HepG2 (cell line): ENCODE data around the gene ANAPC1.
"Not testable (repeated sequence)": the region's sequence is repeated elsewhere in the genome, so short reads cannot be mapped to it uniquely, and the experiment has no call there.

Source experiments
- CREB1 ChIP-seq, 2 experiments: fragments of 450-650 bp in 1 of 2; IDR thresholded peaks; 2 replicates each; pipeline ENCODE4 v1.6.1; 2016 to 2017; ENCODE audit warnings: control low read depth in 1 of 2, mild to moderate bottlenecking in 1 of 2, missing compliant biosample characterization in 1 of 2, missing genetic modification characterization in 1 of 2
- EED ChIP-seq: sonication (generic); formaldehyde crosslinking; IDR thresholded peaks from 2 replicates; pipeline ENCODE4 v1.5.0; 2020; ENCODE audit warnings: mild to moderate bottlenecking, missing genetic modification reagents
- HMG20A ChIP-seq: IDR thresholded peaks from 2 replicates; pipeline ENCODE4 v1.6.1; 2016; ENCODE audit warnings: borderline replicate concordance
- IKZF1 ChIP-seq: fragments of 450-650 bp; IDR thresholded peaks from 2 replicates; pipeline ENCODE4 v1.7.1; 2016
- MIXL1 ChIP-seq: IDR thresholded peaks from 2 replicates; pipeline ENCODE4 v1.6.1; 2016
- RAD21 ChIP-seq: fragments of 450-650 bp; formaldehyde crosslinking; IDR thresholded peaks from 2 replicates; pipeline ENCODE4 v1.5.0; 2020; ENCODE audit warnings: mild to moderate bottlenecking
- ZFP62 ChIP-seq: sonication (generic); formaldehyde crosslinking; IDR thresholded peaks from 2 replicates; pipeline ENCODE4 v1.4.0; 2020; ENCODE audit warnings: missing genetic modification reagents
- TF ChIP-seq, protein P1 (sequence below): sonication (generic); formaldehyde crosslinking; IDR thresholded peaks from 2 replicates; pipeline ENCODE4 v1.9.0; 2021; ENCODE audit warnings: missing genetic modification reagents, borderline replicate concordance
- TF ChIP-seq, protein P2 (sequence below): sonication (generic); formaldehyde crosslinking; IDR thresholded peaks from 2 replicates; pipeline ENCODE4 v1.5.0; 2020; ENCODE audit warnings: mild to moderate bottlenecking, missing genetic modification reagents, moderate library complexity
- TF ChIP-seq, protein P3 (sequence below), 2 experiments: sonication (generic) in 1 of 2; formaldehyde crosslinking in 1 of 2; IDR thresholded peaks; 2 replicates each; pipeline versions ENCODE4 v1.4.0 to v1.6.1; 2018 to 2020; ENCODE audit warnings: missing genetic modification reagents in 2 of 2, borderline replicate concordance in 1 of 2, low read depth in 1 of 2, mild to moderate bottlenecking in 1 of 2, missing biosample characterization in 1 of 2

DNA sequence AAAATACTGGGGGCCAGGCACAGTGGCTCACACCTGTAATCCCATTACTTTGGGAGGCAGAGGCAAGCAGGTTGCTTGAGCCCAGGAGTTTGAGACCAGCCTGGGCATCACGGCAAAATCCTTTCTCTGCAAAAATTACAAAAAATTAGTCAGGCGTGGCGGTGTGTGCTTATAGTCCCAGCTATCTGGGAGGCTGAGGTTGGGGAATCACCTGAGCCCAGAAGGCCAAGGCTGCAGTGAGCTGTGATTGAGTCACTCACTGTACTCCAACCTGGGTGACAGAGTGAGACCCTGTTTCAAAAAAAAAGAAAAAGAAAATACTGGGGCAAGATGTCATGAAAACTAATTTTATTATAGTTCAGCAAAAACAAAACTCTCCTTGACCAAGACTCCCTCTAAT is 24.0 kb downstream of the ANAPC1 start:
- TF ChIP-seq MIXL1 (CRISPR knock-in tag); ZFP62 (CRISPR knock-in tag); CREB1 (IDR thresholded peaks at IDR 0.05); CREB1 (CRISPR knock-in tag; IDR thresholded peaks at IDR 0.05); HMG20A (CRISPR knock-in tag); IKZF1; EED (CRISPR knock-in tag); RAD21: not testable (repeated sequence)
- TF ChIP-seq, protein P1, sequence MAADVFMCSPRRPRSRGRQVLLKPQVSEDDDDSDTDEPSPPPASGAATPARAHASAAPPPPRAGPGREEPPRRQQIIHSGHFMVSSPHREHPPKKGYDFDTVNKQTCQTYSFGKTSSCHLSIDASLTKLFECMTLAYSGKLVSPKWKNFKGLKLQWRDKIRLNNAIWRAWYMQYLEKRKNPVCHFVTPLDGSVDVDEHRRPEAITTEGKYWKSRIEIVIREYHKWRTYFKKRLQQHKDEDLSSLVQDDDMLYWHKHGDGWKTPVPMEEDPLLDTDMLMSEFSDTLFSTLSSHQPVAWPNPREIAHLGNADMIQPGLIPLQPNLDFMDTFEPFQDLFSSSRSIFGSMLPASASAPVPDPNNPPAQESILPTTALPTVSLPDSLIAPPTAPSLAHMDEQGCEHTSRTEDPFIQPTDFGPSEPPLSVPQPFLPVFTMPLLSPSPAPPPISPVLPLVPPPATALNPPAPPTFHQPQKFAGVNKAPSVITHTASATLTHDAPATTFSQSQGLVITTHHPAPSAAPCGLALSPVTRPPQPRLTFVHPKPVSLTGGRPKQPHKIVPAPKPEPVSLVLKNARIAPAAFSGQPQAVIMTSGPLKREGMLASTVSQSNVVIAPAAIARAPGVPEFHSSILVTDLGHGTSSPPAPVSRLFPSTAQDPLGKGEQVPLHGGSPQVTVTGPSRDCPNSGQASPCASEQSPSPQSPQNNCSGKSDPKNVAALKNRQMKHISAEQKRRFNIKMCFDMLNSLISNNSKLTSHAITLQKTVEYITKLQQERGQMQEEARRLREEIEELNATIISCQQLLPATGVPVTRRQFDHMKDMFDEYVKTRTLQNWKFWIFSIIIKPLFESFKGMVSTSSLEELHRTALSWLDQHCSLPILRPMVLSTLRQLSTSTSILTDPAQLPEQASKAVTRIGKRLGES (CRISPR knock-in tag) = not testable (repeated sequence)
- TF ChIP-seq, protein P2, sequence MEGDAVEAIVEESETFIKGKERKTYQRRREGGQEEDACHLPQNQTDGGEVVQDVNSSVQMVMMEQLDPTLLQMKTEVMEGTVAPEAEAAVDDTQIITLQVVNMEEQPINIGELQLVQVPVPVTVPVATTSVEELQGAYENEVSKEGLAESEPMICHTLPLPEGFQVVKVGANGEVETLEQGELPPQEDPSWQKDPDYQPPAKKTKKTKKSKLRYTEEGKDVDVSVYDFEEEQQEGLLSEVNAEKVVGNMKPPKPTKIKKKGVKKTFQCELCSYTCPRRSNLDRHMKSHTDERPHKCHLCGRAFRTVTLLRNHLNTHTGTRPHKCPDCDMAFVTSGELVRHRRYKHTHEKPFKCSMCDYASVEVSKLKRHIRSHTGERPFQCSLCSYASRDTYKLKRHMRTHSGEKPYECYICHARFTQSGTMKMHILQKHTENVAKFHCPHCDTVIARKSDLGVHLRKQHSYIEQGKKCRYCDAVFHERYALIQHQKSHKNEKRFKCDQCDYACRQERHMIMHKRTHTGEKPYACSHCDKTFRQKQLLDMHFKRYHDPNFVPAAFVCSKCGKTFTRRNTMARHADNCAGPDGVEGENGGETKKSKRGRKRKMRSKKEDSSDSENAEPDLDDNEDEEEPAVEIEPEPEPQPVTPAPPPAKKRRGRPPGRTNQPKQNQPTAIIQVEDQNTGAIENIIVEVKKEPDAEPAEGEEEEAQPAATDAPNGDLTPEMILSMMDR (CRISPR knock-in tag) = not testable (repeated sequence)
- TF ChIP-seq, protein P3, sequence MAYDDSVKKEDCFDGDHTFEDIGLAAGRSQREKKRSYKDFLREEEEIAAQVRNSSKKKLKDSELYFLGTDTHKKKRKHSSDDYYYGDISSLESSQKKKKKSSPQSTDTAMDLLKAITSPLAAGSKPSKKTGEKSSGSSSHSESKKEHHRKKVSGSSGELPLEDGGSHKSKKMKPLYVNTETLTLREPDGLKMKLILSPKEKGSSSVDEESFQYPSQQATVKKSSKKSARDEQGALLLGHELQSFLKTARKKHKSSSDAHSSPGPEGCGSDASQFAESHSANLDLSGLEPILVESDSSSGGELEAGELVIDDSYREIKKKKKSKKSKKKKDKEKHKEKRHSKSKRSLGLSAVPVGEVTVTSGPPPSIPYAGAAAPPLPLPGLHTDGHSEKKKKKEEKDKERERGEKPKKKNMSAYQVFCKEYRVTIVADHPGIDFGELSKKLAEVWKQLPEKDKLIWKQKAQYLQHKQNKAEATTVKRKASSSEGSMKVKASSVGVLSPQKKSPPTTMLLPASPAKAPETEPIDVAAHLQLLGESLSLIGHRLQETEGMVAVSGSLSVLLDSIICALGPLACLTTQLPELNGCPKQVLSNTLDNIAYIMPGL (CRISPR knock-in tag; IDR thresholded peaks at IDR 0.05; ENCODE audit: borderline replicate concordance in 1 of 2, low read depth in 1 of 2) = not testable (repeated sequence)
